Measurements from ENCODE around the gene S100B.

The S100B gene

DNA sequence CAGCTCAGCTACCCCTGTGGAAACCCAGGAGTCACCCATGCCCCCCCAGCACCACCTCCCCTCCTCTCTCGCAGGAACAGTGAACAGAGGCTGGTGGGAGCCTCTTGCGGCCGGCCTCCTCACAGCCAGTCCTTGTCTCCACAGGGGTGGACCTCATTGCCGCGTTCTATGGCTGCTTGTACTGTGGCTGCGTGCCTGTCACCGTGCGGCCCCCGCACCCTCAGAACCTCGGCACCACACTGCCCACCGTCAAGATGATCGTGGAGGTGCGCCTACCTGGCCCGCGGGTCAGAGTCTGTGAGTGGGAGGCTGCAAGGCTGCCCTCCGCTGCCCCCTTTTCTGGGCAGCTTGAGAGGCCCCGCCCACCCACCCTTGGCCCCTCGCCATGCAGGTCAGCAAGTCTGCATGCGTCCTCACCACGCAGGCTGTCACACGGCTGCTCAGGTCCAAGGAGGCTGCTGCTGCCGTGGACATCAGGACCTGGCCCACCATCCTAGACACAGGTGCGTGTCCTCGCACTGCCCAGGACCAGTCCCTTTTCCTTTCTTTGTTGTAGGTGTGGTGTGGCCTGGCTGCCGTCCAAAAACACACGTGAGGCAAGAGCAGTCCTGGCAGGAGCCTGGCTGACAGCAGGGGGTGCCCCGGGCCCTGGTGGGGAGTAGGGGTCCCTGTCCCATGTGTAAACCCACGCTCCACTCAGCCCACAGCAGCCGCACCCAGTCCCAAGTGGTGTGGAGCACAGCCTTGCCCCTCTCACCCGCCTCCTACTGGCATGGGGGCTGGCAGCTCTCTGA lies 50.3 kb downstream of the S100B start:
- no peak for DNase-seq
- TF ChIP-seq, protein P1, sequence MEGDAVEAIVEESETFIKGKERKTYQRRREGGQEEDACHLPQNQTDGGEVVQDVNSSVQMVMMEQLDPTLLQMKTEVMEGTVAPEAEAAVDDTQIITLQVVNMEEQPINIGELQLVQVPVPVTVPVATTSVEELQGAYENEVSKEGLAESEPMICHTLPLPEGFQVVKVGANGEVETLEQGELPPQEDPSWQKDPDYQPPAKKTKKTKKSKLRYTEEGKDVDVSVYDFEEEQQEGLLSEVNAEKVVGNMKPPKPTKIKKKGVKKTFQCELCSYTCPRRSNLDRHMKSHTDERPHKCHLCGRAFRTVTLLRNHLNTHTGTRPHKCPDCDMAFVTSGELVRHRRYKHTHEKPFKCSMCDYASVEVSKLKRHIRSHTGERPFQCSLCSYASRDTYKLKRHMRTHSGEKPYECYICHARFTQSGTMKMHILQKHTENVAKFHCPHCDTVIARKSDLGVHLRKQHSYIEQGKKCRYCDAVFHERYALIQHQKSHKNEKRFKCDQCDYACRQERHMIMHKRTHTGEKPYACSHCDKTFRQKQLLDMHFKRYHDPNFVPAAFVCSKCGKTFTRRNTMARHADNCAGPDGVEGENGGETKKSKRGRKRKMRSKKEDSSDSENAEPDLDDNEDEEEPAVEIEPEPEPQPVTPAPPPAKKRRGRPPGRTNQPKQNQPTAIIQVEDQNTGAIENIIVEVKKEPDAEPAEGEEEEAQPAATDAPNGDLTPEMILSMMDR (IDR thresholded peaks at IDR 0.05) = no peak
- Mint-ChIP-seq H3K9me3 (no peaks in the 10 kb centered on the region), H3K36me3 (ENCODE audit: low read depth) (peaks cover 43% of the 10 kb centered on the region), H3K4me1 (peaks cover 5% of the 10 kb centered on the region), H3K27me3 (ENCODE audit: low read depth, poor library complexity) (peaks cover 4% of the 10 kb centered on the region), H3K4me3 (no peak overlapping the region), H3K27ac (no peak overlapping the region)

DNA sequence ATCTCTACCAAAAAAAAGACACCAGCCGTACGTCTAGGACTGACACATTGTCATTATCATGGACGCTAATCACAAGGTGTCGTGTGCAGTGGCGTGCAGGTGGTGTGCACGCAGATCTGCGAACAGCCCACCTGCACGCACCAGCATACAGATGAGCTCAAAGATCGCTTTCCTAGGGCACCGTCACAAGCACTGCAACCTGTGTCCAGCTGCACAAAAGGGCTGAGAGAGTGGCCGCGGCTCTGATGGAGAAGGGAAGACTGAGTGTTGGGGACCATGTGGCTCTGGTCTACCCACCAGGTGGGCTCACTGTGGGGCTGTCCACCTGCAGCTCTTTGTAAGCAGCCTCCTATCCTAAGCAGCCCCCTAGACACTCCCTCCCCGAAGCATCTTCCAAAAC lies 50.9 kb downstream of the S100B start:
- Mint-ChIP-seq H3K9me3 (no peaks in the 10 kb centered on the region), H3K27ac (no peak overlapping the region), H3K36me3 (ENCODE audit: low read depth) (peaks cover 42% of the 10 kb centered on the region), H3K27me3 (ENCODE audit: low read depth, poor library complexity) (peaks cover 4% of the 10 kb centered on the region), H3K4me1 (no peaks in the 10 kb centered on the region), H3K4me3 (no peak overlapping the region)
- TF ChIP-seq, protein P1 (IDR thresholded peaks at IDR 0.05) = no peak
- no peak for DNase-seq

DNA sequence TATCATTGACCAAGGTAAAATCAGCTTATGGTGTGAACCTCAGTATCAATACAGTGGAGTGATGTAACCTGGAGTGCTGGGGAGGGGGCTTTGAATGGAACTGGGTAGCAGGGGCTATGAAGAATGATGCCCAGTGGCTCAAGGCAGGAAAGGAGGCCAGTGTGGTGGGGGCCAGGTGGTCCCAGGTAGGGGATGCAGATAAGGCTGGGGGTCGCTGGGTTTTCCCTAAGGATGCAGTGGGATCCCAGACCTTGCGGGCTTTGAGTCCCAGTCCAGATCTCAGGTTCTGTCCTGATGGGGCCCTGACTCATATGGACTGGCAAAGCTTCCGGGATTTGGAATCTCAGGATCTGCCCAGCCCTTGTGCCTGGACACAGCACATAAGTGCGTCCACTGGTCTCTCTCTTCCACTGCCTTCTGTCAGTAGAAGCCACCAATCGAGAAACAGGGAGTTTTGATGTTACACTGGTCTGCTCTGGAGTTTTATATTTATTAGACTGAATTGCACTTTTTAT lies 52.0 kb downstream of the S100B start:
- H3K27ac Mint-ChIP-seq = peak overlapping the region; percentile 66
- peaks cover 2% of the 10 kb centered on the region for H3K9me3 Mint-ChIP-seq
- H3K36me3 Mint-ChIP-seq (ENCODE audit: low read depth) = peaks cover 49% of the 10 kb centered on the region
- H3K27me3 Mint-ChIP-seq (ENCODE audit: low read depth, poor library complexity) = peaks cover 4% of the 10 kb centered on the region
- H3K4me1 Mint-ChIP-seq = no peaks in the 10 kb centered on the region
- no peak for DNase-seq
- TF ChIP-seq, protein P1 (IDR thresholded peaks at IDR 0.05) = no peak
- H3K4me3 Mint-ChIP-seq = no peak overlapping the region

DNA sequence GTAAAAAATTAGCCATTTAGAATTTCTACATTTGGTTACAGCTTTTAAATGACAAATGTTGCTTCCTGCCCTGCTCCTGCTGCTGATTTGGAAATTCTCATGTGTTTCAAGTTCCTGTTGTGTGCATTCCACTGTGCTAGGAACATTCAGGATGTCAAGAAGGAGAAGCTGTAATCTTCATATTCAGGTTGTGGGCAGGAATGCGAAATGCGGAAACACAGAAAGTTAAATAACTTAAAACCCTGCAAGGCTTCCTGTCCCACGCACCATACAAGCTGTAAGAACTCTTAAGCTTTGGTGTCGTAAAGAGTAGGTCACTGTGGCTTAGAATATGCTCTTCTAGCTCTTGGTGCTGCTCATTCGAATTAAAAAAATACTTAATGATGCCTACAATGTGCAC lies 52.6 kb downstream of the S100B start:
- Mint-ChIP-seq H3K4me1 (no peaks in the 10 kb centered on the region), H3K27me3 (ENCODE audit: low read depth, poor library complexity) (peaks cover 4% of the 10 kb centered on the region), H3K4me3 (no peak overlapping the region), H3K27ac (no peak overlapping the region), H3K9me3 (peaks cover 4% of the 10 kb centered on the region), H3K36me3 (ENCODE audit: low read depth) (peaks cover 51% of the 10 kb centered on the region)
- no peak for DNase-seq
- TF ChIP-seq, protein P1 (IDR thresholded peaks at IDR 0.05) = no peak

DNA sequence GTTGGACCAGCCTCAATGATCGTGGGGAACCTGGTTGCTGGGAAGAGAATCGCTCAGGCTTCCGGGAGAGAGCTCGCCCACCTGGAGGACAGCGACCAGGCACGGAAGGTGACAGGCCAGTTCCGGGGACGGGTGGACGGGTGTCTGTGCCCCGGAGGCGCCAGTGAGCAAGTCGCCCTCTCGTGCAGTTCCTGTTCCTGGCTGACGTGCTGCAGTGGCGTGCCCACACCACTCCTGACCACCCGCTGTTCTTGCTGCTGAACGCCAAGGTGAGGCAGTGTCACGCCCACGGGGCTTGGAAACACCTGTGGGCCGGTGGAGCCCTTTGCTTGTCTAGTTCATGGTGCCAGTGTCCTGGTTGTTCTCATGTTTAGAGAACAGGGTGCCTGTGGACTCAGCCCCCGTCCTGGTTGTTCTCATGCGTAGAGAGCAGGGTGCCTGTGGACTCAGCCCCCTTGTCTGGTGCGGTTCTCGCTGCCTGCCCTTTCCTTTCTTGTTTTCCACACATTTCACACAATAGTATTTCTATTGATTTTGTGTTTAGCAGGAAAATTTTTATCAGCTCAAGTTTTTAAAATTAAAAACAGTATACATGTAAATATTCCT lies 53.1 kb downstream of the S100B start:
- TF ChIP-seq, protein P1 (IDR thresholded peaks at IDR 0.05) = no peak
- H3K27ac Mint-ChIP-seq = no peak overlapping the region
- H3K27me3 Mint-ChIP-seq (ENCODE audit: low read depth, poor library complexity) = peaks cover 4% of the 10 kb centered on the region
- H3K36me3 Mint-ChIP-seq (ENCODE audit: low read depth) = peaks cover 51% of the 10 kb centered on the region
- no peak for DNase-seq
- H3K9me3 Mint-ChIP-seq = peaks cover 4% of the 10 kb centered on the region
- H3K4me3 Mint-ChIP-seq = no peak overlapping the region
- H3K4me1 Mint-ChIP-seq = no peaks in the 10 kb centered on the region
